Upper lobe of right lung (tissue), 1 donor: ENCODE results near the gene RANBP10. TPM values are rescaled to one million over a fixed set of nuclear protein-coding genes. Genes with fewer than 3 reads are reported as not detected.

Experiments
- ATAC-seq: fragments of 200-7000 bp; cut with Tn5 transposase; one replicate; pipeline ENCODE4 v1.9.1; 2020; ENCODE audit warnings: mild to moderate bottlenecking, moderate library complexity
- DNase-seq: peaks from one replicate; pipeline ENCODE4 v3.0.0-alpha.2; 2020
- H3K27ac ChIP-seq: fragments of 200-600 bp; one replicate; pipeline ENCODE4 v1.8.0; 2022
- H3K27me3 ChIP-seq: fragments of 200-600 bp; one replicate; pipeline ENCODE4 v1.8.0; 2022; ENCODE audit warnings: mild to moderate bottlenecking
- H3K36me3 ChIP-seq: fragments of 200-600 bp; one replicate; pipeline ENCODE4 v1.8.0; 2022
- H3K4me1 ChIP-seq: fragments of 200-600 bp; one replicate; pipeline ENCODE4 v1.8.0; 2022
- H3K4me3 ChIP-seq: fragments of 200-600 bp; one replicate; pipeline ENCODE4 v1.8.0; 2022; ENCODE audit warnings: mild to moderate bottlenecking
- H3K9me3 ChIP-seq: fragments of 200-600 bp; one replicate; pipeline ENCODE4 v1.8.0; 2022
- intact Hi-C: fragments of 100-400 bp; cut with DNase I; formaldehyde crosslinking; loops from one replicate; pipeline ENCODE4 v1.11.0; 2022
- total RNA-seq: library from RNA; stranded (reverse); fragmentation: NEBNext Ultra II Directional; extraction: Animal tissue kit (Norgen Biotek cat#: 25700); gene quantifications from one replicate; pipeline ENCODE4 v1.2.1, GENCODE V29; 2021
- TF ChIP-seq, protein P1 (sequence below): fragments of 200-600 bp; IDR thresholded peaks from one replicate; pipeline ENCODE4 v1.8.0; 2022; ENCODE audit warnings: antibody characterized with exemption
- donor health status: DM: no; HTN: yes; CAD: no; lungs with severe emphysema.

Gene RANBP10
- total RNA-seq, 1 donor from 2014 or later = 19.2 TPM

DNA sequence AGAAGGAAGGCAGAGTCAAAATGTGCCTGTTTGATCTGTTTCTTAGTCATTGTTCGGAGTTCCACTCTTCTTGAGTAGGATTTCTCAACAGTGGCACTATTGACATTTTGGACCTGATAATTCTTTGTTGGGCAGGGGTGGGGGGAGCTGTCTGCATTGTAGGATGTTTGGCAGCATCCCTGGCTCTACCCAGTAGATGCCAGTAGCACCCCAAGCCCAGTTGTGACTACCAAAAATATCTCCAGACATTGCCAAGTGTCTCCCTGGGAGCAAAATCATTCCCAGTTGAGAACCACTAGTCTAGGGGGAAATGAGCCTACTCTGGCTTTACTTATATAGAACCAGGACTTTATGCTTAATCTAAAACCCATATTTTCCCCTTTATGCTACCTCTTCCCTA lies 86.1 kb downstream of the RANBP10 start:
- intact Hi-C loops = no loop called here

GRCh38 chr16:67719778-67720144 lies 86.6 kb downstream of the RANBP10 start:
- peak; percentile 52 for DNase-seq

More for the DNA sequence above, 86.1 kb downstream of the RANBP10 start:
- H3K4me3 ChIP-seq = no peak overlapping the region
- TF ChIP-seq, protein P1, sequence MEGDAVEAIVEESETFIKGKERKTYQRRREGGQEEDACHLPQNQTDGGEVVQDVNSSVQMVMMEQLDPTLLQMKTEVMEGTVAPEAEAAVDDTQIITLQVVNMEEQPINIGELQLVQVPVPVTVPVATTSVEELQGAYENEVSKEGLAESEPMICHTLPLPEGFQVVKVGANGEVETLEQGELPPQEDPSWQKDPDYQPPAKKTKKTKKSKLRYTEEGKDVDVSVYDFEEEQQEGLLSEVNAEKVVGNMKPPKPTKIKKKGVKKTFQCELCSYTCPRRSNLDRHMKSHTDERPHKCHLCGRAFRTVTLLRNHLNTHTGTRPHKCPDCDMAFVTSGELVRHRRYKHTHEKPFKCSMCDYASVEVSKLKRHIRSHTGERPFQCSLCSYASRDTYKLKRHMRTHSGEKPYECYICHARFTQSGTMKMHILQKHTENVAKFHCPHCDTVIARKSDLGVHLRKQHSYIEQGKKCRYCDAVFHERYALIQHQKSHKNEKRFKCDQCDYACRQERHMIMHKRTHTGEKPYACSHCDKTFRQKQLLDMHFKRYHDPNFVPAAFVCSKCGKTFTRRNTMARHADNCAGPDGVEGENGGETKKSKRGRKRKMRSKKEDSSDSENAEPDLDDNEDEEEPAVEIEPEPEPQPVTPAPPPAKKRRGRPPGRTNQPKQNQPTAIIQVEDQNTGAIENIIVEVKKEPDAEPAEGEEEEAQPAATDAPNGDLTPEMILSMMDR = no peak
- peaks cover 6% of the 10 kb centered on the region for H3K36me3 ChIP-seq
- H3K4me1 ChIP-seq = peaks cover 13% of the 10 kb centered on the region
- peak overlapping the region; percentile 89 for H3K27ac ChIP-seq
- H3K27me3 ChIP-seq = no peaks in the 10 kb centered on the region
- ATAC-seq (no peak), DNase-seq (no peak)
- no peaks in the 10 kb centered on the region for H3K9me3 ChIP-seq

GRCh38 chr16:67719048-67719777 lies 87.1 kb downstream of the RANBP10 start, which contains the start of gene GFOD2:
Gene GFOD2, minus strand, starts transcription at chr16:67719316. Its CDS starts 33,601 bp downstream, at chr16:67685715.
- TF ChIP-seq, protein P1 = no peak
- Histone ChIP-seq H3K4me1 (peaks cover 13% of the 10 kb centered on the region), H3K36me3 (no peaks in the 10 kb centered on the region), H3K27ac (peak within 1 kb of the TSS; percentile 89), H3K4me3 (peak within 1 kb of the TSS; percentile 95), H3K9me3 (no peaks in the 10 kb centered on the region), H3K27me3 (no peaks in the 10 kb centered on the region)
- DNase-seq = peak; percentile 98
- intact Hi-C loops = no loop called here
- ATAC-seq = peak; percentile 99

More at GRCh38 chr16:67719778-67720144, 86.6 kb downstream of the RANBP10 start:
- TF ChIP-seq, protein P1 = no peak
- Histone ChIP-seq H3K27ac (peak overlapping the region; percentile 89), H3K4me1 (peaks cover 13% of the 10 kb centered on the region), H3K27me3 (no peaks in the 10 kb centered on the region), H3K36me3 (peaks cover 3% of the 10 kb centered on the region), H3K4me3 (peak overlapping the region; percentile 95), H3K9me3 (no peaks in the 10 kb centered on the region)
- intact Hi-C loops = no loop called here
- ATAC-seq = peak; percentile 59

DNA sequence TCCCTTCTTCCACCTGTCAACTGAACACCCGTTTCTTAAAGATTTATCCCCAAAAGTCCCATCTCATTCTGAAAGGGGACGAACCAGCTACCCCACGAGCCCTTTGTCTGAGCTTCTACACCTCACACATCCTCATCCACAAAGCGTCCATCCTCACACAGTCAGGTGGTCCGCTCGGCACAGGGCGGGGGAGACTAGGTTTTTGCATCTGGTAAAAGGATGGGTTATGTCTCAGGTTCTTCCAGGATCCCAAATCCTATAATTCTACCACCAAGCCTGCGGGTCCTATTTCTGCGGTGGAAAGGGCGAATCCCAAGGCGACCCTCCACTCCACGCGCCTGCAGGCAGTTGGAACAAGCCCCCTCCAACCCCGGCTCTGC lies 87.7 kb downstream of the RANBP10 start:
- Histone ChIP-seq H3K4me3 (peak overlapping the region; percentile 95), H3K27ac (peak overlapping the region; percentile 89), H3K27me3 (no peaks in the 10 kb centered on the region), H3K9me3 (no peaks in the 10 kb centered on the region), H3K36me3 (no peaks in the 10 kb centered on the region), H3K4me1 (peaks cover 13% of the 10 kb centered on the region)
- DNase-seq (no peak), ATAC-seq (no peak)
- intact Hi-C loops = no loop called here
- TF ChIP-seq, protein P1 = no peak

DNA sequence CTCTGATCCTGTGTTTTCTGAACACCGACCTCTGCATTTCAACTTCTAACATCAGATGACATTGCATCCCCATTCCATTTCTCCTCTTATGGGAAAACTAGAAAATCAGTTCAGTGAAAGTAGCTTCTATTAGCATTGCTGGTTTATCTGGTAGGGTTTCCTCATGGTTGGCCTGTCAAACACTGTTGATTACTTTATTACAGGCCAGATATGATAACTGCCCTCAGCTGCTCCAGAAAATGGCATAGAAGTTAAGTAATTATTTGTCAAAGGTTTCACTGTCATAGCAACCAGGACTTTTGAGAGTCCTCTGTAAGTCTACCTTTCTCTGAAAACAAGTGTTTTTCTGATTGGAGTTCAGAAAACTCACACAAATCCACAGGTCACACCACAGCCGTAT lies 90.3 kb downstream of the RANBP10 start:
- Histone ChIP-seq H3K4me3 (no peak overlapping the region), H3K9me3 (no peaks in the 10 kb centered on the region), H3K36me3 (no peaks in the 10 kb centered on the region), H3K27me3 (no peaks in the 10 kb centered on the region), H3K27ac (no peak overlapping the region), H3K4me1 (peaks cover 13% of the 10 kb centered on the region)
- ATAC-seq = no peak
- TF ChIP-seq, protein P1 = no peak
- intact Hi-C loops = no loop called here
- no peak for DNase-seq
